Measurements from ENCODE around the gene PLPP7. TPM values are rescaled to one million over a fixed set of nuclear protein-coding genes. Genes with fewer than 3 reads are reported as not detected.
"Not testable (repeated sequence)": the region's sequence is repeated elsewhere in the genome, so short reads cannot be mapped to it uniquely, and the experiment has no call there.

Gene PLPP7
- total and polyA plus RNA-seq, 2 donors from 2014 or later = 4.0 to 5.5 TPM

DNA sequence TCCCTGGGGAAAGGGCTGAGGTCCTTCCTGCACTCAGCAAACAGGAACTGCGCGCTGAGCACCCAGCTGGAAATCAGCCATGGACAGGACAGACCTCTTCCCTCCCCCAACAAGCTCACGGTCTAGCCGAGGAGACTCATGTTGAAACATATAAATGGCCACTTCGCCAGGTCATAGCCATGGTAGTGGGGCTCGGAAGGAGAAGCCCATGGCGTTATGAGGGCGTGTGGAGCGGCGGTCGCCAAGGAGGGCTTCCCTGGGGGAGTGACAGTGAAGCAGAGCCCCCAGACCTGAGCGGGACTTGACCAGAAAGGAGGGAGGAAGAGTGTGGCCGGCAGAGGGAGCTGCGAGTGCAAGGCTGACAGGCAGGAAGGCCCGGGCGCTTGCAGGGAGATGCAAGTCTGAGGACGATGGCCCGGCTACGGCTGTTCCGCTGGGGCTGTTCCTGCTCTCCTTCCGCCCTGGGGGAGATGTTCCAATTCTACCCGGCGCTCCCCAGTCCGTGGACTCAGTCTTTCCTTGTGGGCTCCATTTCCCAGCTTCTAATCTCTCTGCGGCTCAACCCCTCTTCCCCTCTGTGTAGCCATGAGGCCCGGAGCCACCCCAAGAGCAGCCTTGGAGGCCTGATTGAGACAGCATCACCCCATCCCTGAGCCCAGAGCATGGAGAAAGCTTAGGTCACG is 60.5 kb downstream of the PLPP7 start:
- peaks cover 0 to 8% (median 0%) of the 10 kb centered on the region in 3 donors for H3K4me1 ChIP-seq (ENCODE audit: control insufficient read depth in 2 of 3, insufficient read depth in 2 of 3, low read depth in 1 of 3, low read length in 3 of 3)
- H3K36me3 ChIP-seq (ENCODE audit: control insufficient read depth in 2 of 3, insufficient read depth in 3 of 3, low read length in 3 of 3) = no peaks in the 10 kb centered on the region
- H3K9me3 ChIP-seq (ENCODE audit: control insufficient read depth in 2 of 3, insufficient read depth in 1 of 3, low read length in 3 of 3) = no peaks in the 10 kb centered on the region
- peak overlapping the region in 1 of 3 donors; percentile 61 for H3K9ac ChIP-seq (ENCODE audit: low read length in 3 of 3)
- peak overlapping the region; percentile 46 to 63 (median 47) for H3K4me3 ChIP-seq (ENCODE audit: low read length in 3 of 3)
- FAIRE-seq = no peak
- DNase-seq = peak; percentile 88 to 95 (median 90)
- no peaks in the 10 kb centered on the region for H3K27me3 ChIP-seq (ENCODE audit: control insufficient read depth, insufficient read depth, low read length)
- intact Hi-C loops (cut with DNase I) = no loop called here
- H3K27ac ChIP-seq (ENCODE audit: low read depth in 2 of 2, low read length in 2 of 2) = no peak overlapping the region
- TF ChIP-seq, protein P1, sequence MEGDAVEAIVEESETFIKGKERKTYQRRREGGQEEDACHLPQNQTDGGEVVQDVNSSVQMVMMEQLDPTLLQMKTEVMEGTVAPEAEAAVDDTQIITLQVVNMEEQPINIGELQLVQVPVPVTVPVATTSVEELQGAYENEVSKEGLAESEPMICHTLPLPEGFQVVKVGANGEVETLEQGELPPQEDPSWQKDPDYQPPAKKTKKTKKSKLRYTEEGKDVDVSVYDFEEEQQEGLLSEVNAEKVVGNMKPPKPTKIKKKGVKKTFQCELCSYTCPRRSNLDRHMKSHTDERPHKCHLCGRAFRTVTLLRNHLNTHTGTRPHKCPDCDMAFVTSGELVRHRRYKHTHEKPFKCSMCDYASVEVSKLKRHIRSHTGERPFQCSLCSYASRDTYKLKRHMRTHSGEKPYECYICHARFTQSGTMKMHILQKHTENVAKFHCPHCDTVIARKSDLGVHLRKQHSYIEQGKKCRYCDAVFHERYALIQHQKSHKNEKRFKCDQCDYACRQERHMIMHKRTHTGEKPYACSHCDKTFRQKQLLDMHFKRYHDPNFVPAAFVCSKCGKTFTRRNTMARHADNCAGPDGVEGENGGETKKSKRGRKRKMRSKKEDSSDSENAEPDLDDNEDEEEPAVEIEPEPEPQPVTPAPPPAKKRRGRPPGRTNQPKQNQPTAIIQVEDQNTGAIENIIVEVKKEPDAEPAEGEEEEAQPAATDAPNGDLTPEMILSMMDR (IDR thresholded peaks at IDR 0.05; ENCODE audit: borderline replicate concordance, extremely low read depth, insufficient read depth) = peak; percentile 75

DNA sequence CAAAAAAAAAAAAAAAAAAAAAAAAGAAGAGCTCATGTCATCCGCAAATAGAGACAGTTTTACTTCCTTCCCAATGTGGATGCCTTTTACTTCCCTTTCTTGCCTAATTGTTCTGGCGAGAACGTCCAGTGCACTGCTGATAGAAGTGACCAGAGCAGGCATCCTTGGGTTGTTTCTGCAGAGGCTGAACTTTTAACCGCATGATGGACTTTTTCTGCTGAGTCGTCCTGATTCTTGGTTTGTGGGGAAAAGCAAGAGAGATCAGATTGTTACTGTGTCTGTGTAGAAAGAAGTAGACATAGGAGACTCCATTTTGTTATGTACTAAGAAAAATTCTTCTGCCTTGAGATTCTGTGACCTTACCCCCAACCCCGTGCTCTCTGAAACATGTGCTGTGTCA is 67.0 kb downstream of the PLPP7 start:
- FAIRE-seq; intact Hi-C loops (cut with DNase I); H3K9ac ChIP-seq (ENCODE audit: low read length in 3 of 3); H3K9me3 ChIP-seq (ENCODE audit: control insufficient read depth in 2 of 3, insufficient read depth in 1 of 3, low read length in 3 of 3); H3K27ac ChIP-seq (ENCODE audit: low read depth in 2 of 2, low read length in 2 of 2); H3K4me3 ChIP-seq (ENCODE audit: low read length in 3 of 3); H3K36me3 ChIP-seq (ENCODE audit: control insufficient read depth in 2 of 3, insufficient read depth in 3 of 3, low read length in 3 of 3); DNase-seq; H3K4me1 ChIP-seq (ENCODE audit: control insufficient read depth in 2 of 3, insufficient read depth in 2 of 3, low read depth in 1 of 3, low read length in 3 of 3); H3K27me3 ChIP-seq (ENCODE audit: control insufficient read depth, insufficient read depth, low read length): not testable (repeated sequence)

DNA sequence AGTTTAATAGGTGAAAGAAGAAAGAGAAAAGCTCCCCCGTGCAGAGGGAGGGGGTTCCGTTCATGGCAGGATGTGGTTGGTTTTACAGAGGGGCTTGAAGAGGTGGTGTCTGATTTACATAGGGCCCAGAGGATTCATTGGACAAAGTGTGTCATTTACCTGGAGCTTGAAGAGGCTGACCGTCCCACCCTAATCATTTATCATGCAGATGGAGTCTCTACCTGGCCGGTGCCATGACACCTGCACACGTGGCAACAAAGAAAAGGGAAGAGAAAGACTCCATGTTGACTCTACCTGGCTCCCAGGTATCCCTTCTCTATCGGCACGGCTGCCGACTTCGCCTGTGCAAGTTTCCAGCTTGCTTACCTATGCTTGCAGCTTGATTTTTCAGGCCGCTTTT is 69.0 kb downstream of the PLPP7 start:
- TF ChIP-seq, protein P1 (IDR thresholded peaks at IDR 0.05; ENCODE audit: borderline replicate concordance, extremely low read depth, insufficient read depth) = no peak
- H3K4me1 ChIP-seq (ENCODE audit: control insufficient read depth in 2 of 3, insufficient read depth in 2 of 3, low read depth in 1 of 3, low read length in 3 of 3) = peaks cover 0 to 4% (median 0%) of the 10 kb centered on the region in 3 donors
- DNase-seq (peak in 1 of 5 donors; percentile 40), FAIRE-seq (no peak)
- H3K36me3 ChIP-seq (ENCODE audit: control insufficient read depth in 2 of 3, insufficient read depth in 3 of 3, low read length in 3 of 3) = no peaks in the 10 kb centered on the region
- no peak overlapping the region for H3K4me3 ChIP-seq (ENCODE audit: low read length in 3 of 3)
- H3K9me3 ChIP-seq (ENCODE audit: control insufficient read depth in 2 of 3, insufficient read depth in 1 of 3, low read length in 3 of 3) = no peaks in the 10 kb centered on the region
- intact Hi-C loops (cut with DNase I) = no loop called here
- no peak overlapping the region for H3K9ac ChIP-seq (ENCODE audit: low read length in 3 of 3)
- H3K27ac ChIP-seq (ENCODE audit: low read depth in 2 of 2, low read length in 2 of 2) = no peak overlapping the region
- no peaks in the 10 kb centered on the region for H3K27me3 ChIP-seq (ENCODE audit: control insufficient read depth, insufficient read depth, low read length)

Other genes with a start within 250 kb of the PLPP7 start
- gene AIF1L, start 193.2 kb upstream of the PLPP7 start, total RNA-seq = 397 TPM
- 439 TPM for gene AIF1L, start 193.2 kb upstream of the PLPP7 start, polyA plus RNA-seq (ENCODE audit: insufficient read depth, low read depth, low replicate concordance)
- 75.3 TPM for gene NUP214, start 164.1 kb upstream of the PLPP7 start, total RNA-seq
- gene NUP214, start 164.1 kb upstream of the PLPP7 start, polyA plus RNA-seq (ENCODE audit: insufficient read depth, low read depth, low replicate concordance) = 28.4 TPM
- 6.1 TPM for gene FAM78A, start 13.2 kb upstream of the PLPP7 start, total RNA-seq
- gene FAM78A, start 13.2 kb upstream of the PLPP7 start, polyA plus RNA-seq (ENCODE audit: insufficient read depth, low read depth, low replicate concordance) = 1.6 TPM
- gene PRRC2B, start 104.4 kb downstream of the PLPP7 start, total RNA-seq = 227 TPM
- gene PRRC2B, start 104.4 kb downstream of the PLPP7 start, polyA plus RNA-seq (ENCODE audit: insufficient read depth, low read depth, low replicate concordance) = 37.4 TPM
- gene POMT1, start 213.2 kb downstream of the PLPP7 start, total RNA-seq = 36.5 TPM
- gene POMT1, start 213.2 kb downstream of the PLPP7 start, polyA plus RNA-seq (ENCODE audit: insufficient read depth, low read depth, low replicate concordance) = 32.3 TPM
- gene UCK1, start 241.5 kb downstream of the PLPP7 start, total RNA-seq = 31.3 TPM
- 34.6 TPM for gene UCK1, start 241.5 kb downstream of the PLPP7 start, polyA plus RNA-seq (ENCODE audit: insufficient read depth, low read depth, low replicate concordance)